Measurements from ENCODE around the gene CCDC93.

CCDC93 gene

GRCh38 chr2:118013724-118014491 lies at the start of gene CCDC93:
CCDC93 (minus strand) TSS chr2:118014070; CDS start chr2:118013995, 75 bp downstream.
- Histone ChIP-seq H3K27ac (ENCODE audit: low read depth, low read length) (peak within 1 kb of the TSS; percentile 86), H3K9me3 (ENCODE audit: control insufficient read depth in 1 of 2, low read length in 2 of 2) (no peaks in the 10 kb centered on the region), H3K9ac (ENCODE audit: low read depth in 1 of 2, low read length in 2 of 2) (peak within 1 kb of the TSS; percentile 80 to 89), H3K4me1 (ENCODE audit: control insufficient read depth in 1 of 2, insufficient read depth in 2 of 2, low read length in 2 of 2) (peaks cover 11 to 20% of the 10 kb centered on the region in 2 donors), H3K36me3 (ENCODE audit: control insufficient read depth in 1 of 2, insufficient read depth in 2 of 2, low read length in 2 of 2) (no peaks in the 10 kb centered on the region), H3K27me3 (ENCODE audit: control insufficient read depth in 1 of 2, insufficient read depth in 2 of 2, low read length in 2 of 2) (no peaks in the 10 kb centered on the region), H3K4me3 (ENCODE audit: low read depth in 1 of 2, low read length in 2 of 2) (peak within 1 kb of the TSS; percentile 92 to 95)

- Histone ChIP-seq H3K27me3 (ENCODE audit: control insufficient read depth in 1 of 2, insufficient read depth in 2 of 2, low read length in 2 of 2) (no peaks in the 10 kb centered on the region), H3K4me1 (ENCODE audit: control insufficient read depth in 1 of 2, insufficient read depth in 2 of 2, low read length in 2 of 2) (peaks cover 0 to 11% of the 10 kb centered on the region in 2 donors)
Measured at GRCh38 chr2:118062669-118063068, 48.8 kb upstream of the CCDC93 start.

GRCh38 chr2:118062048-118062447 lies 48.2 kb upstream of the CCDC93 start:
- no peaks in the 10 kb centered on the region for H3K36me3 ChIP-seq (ENCODE audit: control insufficient read depth in 1 of 2, insufficient read depth in 2 of 2, low read length in 2 of 2)
- H3K27ac ChIP-seq (ENCODE audit: low read depth, low read length): no peak overlapping the region
- no peaks in the 10 kb centered on the region for H3K27me3 ChIP-seq (ENCODE audit: control insufficient read depth in 1 of 2, insufficient read depth in 2 of 2, low read length in 2 of 2)
- H3K4me3 ChIP-seq (ENCODE audit: low read depth in 1 of 2, low read length in 2 of 2): no peak overlapping the region
- peaks cover 0 to 11% of the 10 kb centered on the region in 2 donors for H3K4me1 ChIP-seq (ENCODE audit: control insufficient read depth in 1 of 2, insufficient read depth in 2 of 2, low read length in 2 of 2)
- no peak overlapping the region for H3K9ac ChIP-seq (ENCODE audit: low read depth in 1 of 2, low read length in 2 of 2)
- H3K9me3 ChIP-seq (ENCODE audit: control insufficient read depth in 1 of 2, low read length in 2 of 2): no peaks in the 10 kb centered on the region

More at GRCh38 chr2:118062669-118063068, 48.8 kb upstream of the CCDC93 start:
- no peak overlapping the region for H3K4me3 ChIP-seq (ENCODE audit: low read depth in 1 of 2, low read length in 2 of 2)
- no peaks in the 10 kb centered on the region for H3K36me3 ChIP-seq (ENCODE audit: control insufficient read depth in 1 of 2, insufficient read depth in 2 of 2, low read length in 2 of 2)
- H3K9me3 ChIP-seq (ENCODE audit: control insufficient read depth in 1 of 2, low read length in 2 of 2): no peaks in the 10 kb centered on the region
- no peak overlapping the region for H3K27ac ChIP-seq (ENCODE audit: low read depth, low read length)
- H3K9ac ChIP-seq (ENCODE audit: low read depth in 1 of 2, low read length in 2 of 2): no peak overlapping the region

GRCh38 chr2:118061135-118061955 lies 47.5 kb upstream of the CCDC93 start:
- Histone ChIP-seq H3K4me1 (ENCODE audit: control insufficient read depth in 1 of 2, insufficient read depth in 2 of 2, low read length in 2 of 2) (peaks cover 0 to 11% of the 10 kb centered on the region in 2 donors), H3K4me3 (ENCODE audit: low read depth in 1 of 2, low read length in 2 of 2) (no peak overlapping the region), H3K27me3 (ENCODE audit: control insufficient read depth in 1 of 2, insufficient read depth in 2 of 2, low read length in 2 of 2) (no peaks in the 10 kb centered on the region), H3K9me3 (ENCODE audit: control insufficient read depth in 1 of 2, low read length in 2 of 2) (no peaks in the 10 kb centered on the region), H3K9ac (ENCODE audit: low read depth in 1 of 2, low read length in 2 of 2) (no peak overlapping the region), H3K36me3 (ENCODE audit: control insufficient read depth in 1 of 2, insufficient read depth in 2 of 2, low read length in 2 of 2) (no peaks in the 10 kb centered on the region), H3K27ac (ENCODE audit: low read depth, low read length) (no peak overlapping the region)

- no peaks in the 10 kb centered on the region for H3K9me3 ChIP-seq (ENCODE audit: control insufficient read depth in 1 of 2, low read length in 2 of 2)
- no peak overlapping the region for H3K27ac ChIP-seq (ENCODE audit: low read depth, low read length)
- no peaks in the 10 kb centered on the region for H3K36me3 ChIP-seq (ENCODE audit: control insufficient read depth in 1 of 2, insufficient read depth in 2 of 2, low read length in 2 of 2)
- peaks cover 0 to 9% of the 10 kb centered on the region in 2 donors for H3K4me1 ChIP-seq (ENCODE audit: control insufficient read depth in 1 of 2, insufficient read depth in 2 of 2, low read length in 2 of 2)
- H3K4me3 ChIP-seq (ENCODE audit: low read depth in 1 of 2, low read length in 2 of 2): no peak overlapping the region
- H3K9ac ChIP-seq (ENCODE audit: low read depth in 1 of 2, low read length in 2 of 2): no peak overlapping the region
- H3K27me3 ChIP-seq (ENCODE audit: control insufficient read depth in 1 of 2, insufficient read depth in 2 of 2, low read length in 2 of 2): no peaks in the 10 kb centered on the region
Measured at GRCh38 chr2:118059919-118060478, 46.1 kb upstream of the CCDC93 start.

GRCh38 chr2:118058951-118059350 lies 45.1 kb upstream of the CCDC93 start:
- Histone ChIP-seq H3K9me3 (ENCODE audit: control insufficient read depth in 1 of 2, low read length in 2 of 2) (no peaks in the 10 kb centered on the region), H3K9ac (ENCODE audit: low read depth in 1 of 2, low read length in 2 of 2) (no peak overlapping the region), H3K27ac (ENCODE audit: low read depth, low read length) (no peak overlapping the region), H3K4me3 (ENCODE audit: low read depth in 1 of 2, low read length in 2 of 2) (no peak overlapping the region), H3K4me1 (ENCODE audit: control insufficient read depth in 1 of 2, insufficient read depth in 2 of 2, low read length in 2 of 2) (peaks cover 0 to 6% of the 10 kb centered on the region in 2 donors), H3K36me3 (ENCODE audit: control insufficient read depth in 1 of 2, insufficient read depth in 2 of 2, low read length in 2 of 2) (no peaks in the 10 kb centered on the region), H3K27me3 (ENCODE audit: control insufficient read depth in 1 of 2, insufficient read depth in 2 of 2, low read length in 2 of 2) (no peaks in the 10 kb centered on the region)

GRCh38 chr2:118056801-118057200 lies 42.9 kb upstream of the CCDC93 start:
- H3K9me3 ChIP-seq (ENCODE audit: control insufficient read depth in 1 of 2, low read length in 2 of 2): no peaks in the 10 kb centered on the region
- H3K4me3 ChIP-seq (ENCODE audit: low read depth in 1 of 2, low read length in 2 of 2): no peak overlapping the region
- no peaks in the 10 kb centered on the region for H3K36me3 ChIP-seq (ENCODE audit: control insufficient read depth in 1 of 2, insufficient read depth in 2 of 2, low read length in 2 of 2)
- no peak overlapping the region for H3K9ac ChIP-seq (ENCODE audit: low read depth in 1 of 2, low read length in 2 of 2)
- H3K27ac ChIP-seq (ENCODE audit: low read depth, low read length): no peak overlapping the region
- H3K4me1 ChIP-seq (ENCODE audit: control insufficient read depth in 1 of 2, insufficient read depth in 2 of 2, low read length in 2 of 2): peaks cover 0 to 6% of the 10 kb centered on the region in 2 donors
- no peaks in the 10 kb centered on the region for H3K27me3 ChIP-seq (ENCODE audit: control insufficient read depth in 1 of 2, insufficient read depth in 2 of 2, low read length in 2 of 2)

GRCh38 chr2:118056165-118056534 lies 42.3 kb upstream of the CCDC93 start:
- peaks cover 0 to 6% of the 10 kb centered on the region in 2 donors for H3K4me1 ChIP-seq (ENCODE audit: control insufficient read depth in 1 of 2, insufficient read depth in 2 of 2, low read length in 2 of 2)
- no peak overlapping the region for H3K9ac ChIP-seq (ENCODE audit: low read depth in 1 of 2, low read length in 2 of 2)
- H3K27me3 ChIP-seq (ENCODE audit: control insufficient read depth in 1 of 2, insufficient read depth in 2 of 2, low read length in 2 of 2): no peaks in the 10 kb centered on the region
- H3K9me3 ChIP-seq (ENCODE audit: control insufficient read depth in 1 of 2, low read length in 2 of 2): no peaks in the 10 kb centered on the region
- no peak overlapping the region for H3K4me3 ChIP-seq (ENCODE audit: low read depth in 1 of 2, low read length in 2 of 2)
- no peaks in the 10 kb centered on the region for H3K36me3 ChIP-seq (ENCODE audit: control insufficient read depth in 1 of 2, insufficient read depth in 2 of 2, low read length in 2 of 2)
- no peak overlapping the region for H3K27ac ChIP-seq (ENCODE audit: low read depth, low read length)

- Histone ChIP-seq H3K9ac (ENCODE audit: low read depth in 1 of 2, low read length in 2 of 2) (no peak overlapping the region), H3K4me3 (ENCODE audit: low read depth in 1 of 2, low read length in 2 of 2) (no peak overlapping the region), H3K9me3 (ENCODE audit: control insufficient read depth in 1 of 2, low read length in 2 of 2) (no peaks in the 10 kb centered on the region), H3K4me1 (ENCODE audit: control insufficient read depth in 1 of 2, insufficient read depth in 2 of 2, low read length in 2 of 2) (peaks cover 0 to 6% of the 10 kb centered on the region in 2 donors), H3K36me3 (ENCODE audit: control insufficient read depth in 1 of 2, insufficient read depth in 2 of 2, low read length in 2 of 2) (no peaks in the 10 kb centered on the region), H3K27me3 (ENCODE audit: control insufficient read depth in 1 of 2, insufficient read depth in 2 of 2, low read length in 2 of 2) (no peaks in the 10 kb centered on the region), H3K27ac (ENCODE audit: low read depth, low read length) (no peak overlapping the region)
Measured at GRCh38 chr2:118055512-118056164, 41.8 kb upstream of the CCDC93 start.

Measured in duodenal mucosa (tissue), 2 donors.